Activated CD4-positive, CD25-positive, alpha-beta regulatory T cell (primary cell): ENCODE data around the gene RAX2.

Experiments
- DNase-seq, 4 experiments: peaks; one replicate each; lab custom pipeline; 2025; lab: John Stamatoyannopoulos, UW

Gene RAX2

DNA sequence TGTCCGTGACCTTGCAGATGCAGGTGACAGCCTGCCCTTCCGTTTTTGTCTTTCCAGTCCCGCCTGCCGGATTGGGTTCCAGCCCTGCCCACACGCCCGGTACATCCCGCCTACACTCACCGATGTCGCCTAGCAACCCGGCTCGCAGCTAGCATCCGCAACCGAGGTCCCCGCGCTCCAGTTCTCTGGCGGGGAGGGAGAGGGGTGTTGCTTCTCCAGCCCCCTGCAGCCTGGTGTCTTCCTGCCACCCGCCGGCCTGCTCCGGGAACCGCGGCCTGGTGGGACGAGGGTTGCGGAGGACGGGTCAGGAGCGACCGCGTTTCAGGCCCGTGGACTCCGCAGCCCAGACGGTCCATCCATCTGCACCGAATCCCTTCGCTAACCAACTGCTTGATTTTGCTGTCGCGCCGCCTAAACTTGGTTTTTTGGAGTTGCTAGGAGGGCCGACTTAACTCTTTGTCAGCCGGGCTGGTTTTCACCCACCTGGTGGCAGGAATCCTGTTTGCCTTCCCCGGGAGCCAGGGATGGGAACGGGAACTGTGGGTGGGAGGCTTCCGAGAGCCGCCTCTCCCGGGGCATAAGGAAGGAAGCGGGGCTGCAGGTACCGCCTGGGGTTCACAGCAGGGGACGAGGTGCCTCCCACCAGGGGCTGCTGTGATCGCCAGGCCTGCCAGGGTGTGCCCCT, 29.5 kb upstream of the RAX2 start:
- peak in 2 of 4 experiments; percentile 21 to 23 for DNase-seq

DNA sequence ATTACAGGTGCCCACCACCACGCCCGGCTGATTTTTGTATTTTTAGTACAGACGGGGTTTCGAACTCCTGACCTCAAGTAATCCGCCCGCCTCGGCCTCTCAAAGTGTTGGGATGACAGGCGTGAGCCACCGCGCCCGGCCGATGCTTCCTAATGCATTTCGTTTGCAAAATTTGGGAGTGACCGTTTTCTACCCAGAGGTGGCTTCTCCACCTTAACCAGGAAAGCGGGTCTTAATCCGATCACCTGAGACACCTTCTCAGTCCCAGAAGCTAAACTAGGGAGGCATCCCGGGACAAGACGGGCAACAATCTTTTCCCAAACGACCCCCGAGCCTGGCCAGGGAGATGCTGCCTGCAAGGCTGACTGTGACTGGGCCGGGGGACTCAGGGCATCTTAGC, 29.0 kb upstream of the RAX2 start:
- DNase-seq: no peak

- no peak for DNase-seq
Measured at GRCh38 chr19:3798137-3798536, 26.1 kb upstream of the RAX2 start.

DNA sequence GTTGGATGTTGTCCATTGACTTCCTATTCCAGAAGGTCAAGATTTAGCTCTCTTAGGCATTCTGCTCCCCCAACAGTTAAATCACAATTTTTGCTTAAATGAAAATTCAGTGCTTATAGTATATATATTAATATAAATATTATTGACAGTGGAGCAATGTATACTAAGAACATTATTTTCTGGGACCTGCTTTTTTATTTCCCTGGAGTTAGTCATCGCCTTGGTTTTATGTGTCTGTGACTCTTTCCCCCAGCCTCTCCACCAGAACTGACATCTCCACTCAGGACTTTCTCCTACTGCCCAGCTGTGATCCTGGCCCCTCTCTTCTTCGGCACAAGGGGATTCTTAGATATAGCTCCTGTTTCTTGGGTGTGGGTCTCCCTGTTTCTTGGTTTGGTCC, 24.3 kb upstream of the RAX2 start:
- DNase-seq: no peak

DNA sequence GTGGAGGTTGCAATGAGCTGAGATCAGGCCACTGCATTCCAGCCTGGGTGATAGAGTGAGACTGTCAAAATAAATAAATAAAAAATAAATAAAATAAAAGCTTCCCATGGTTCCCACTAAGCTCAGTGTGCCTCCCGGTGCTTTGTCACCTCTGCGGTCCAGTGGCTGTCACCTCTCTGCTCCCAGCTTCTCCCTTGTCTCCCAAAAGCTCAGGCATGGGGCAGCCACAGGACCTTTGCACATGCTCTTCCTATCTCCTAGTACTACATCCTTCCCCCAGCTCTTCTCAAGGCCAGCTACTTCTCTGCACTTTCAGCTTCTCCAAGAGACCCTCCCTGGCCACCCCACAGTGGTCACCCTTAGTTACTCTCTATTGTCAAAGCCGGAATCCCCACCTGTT, 21.8 kb upstream of the RAX2 start:
- no peak for DNase-seq

- no peak for DNase-seq
Measured at GRCh38 chr19:3792114-3792513, 20.1 kb upstream of the RAX2 start.

GRCh38 chr19:3790941-3791340, 18.9 kb upstream of the RAX2 start:
- no peak for DNase-seq

GRCh38 chr19:3790209-3790734, 18.2 kb upstream of the RAX2 start:
- no peak for DNase-seq

DNA sequence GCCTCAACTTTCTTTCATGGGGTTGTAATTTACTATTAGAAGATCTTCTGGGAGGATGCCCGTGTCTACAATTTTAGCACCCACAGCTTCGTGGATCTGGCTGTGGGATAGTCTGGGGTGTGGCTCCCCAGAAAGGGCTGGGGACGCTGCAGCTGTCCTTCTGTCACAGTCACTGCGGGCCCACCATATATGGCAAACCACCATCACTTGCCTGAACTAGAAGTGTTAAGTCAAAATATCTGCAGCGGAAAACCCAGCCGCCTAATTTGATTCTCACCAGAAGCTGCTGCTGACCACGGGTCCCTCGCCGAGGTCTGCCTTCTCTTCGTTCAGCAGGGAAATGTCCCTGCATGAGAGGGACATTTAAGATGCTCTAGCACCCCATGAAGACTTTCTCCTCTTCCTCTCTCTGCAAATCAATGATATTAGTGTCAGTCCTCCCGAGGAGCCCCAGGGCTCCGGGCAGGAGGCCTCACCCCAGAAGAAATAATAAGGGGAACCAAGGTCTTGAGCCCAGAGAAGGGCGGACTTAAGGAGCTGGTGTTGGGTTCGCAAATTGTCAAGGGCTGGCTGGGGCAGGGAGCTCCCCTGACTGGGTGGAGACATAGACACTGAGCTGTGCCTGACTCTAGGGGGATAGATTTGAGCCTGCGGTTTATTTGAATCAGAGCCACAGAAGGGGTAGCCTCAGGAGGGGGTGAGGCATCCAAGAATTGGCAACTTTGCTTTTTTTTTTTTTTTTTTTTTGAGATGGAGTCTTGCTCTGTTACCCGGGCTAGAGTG, 17.2 kb upstream of the RAX2 start:
- DNase-seq: no peak

- no peak for DNase-seq
Measured at GRCh38 chr19:3785938-3786824, 14.2 kb upstream of the RAX2 start, which contains the start of gene MATK. TSS of gene MATK (minus strand) at chr19:3786381. CDS start at chr19:3785135, 1,246 bp downstream.

- no peak for DNase-seq
Measured at GRCh38 chr19:3785451-3785937, 13.5 kb upstream of the RAX2 start.

DNA sequence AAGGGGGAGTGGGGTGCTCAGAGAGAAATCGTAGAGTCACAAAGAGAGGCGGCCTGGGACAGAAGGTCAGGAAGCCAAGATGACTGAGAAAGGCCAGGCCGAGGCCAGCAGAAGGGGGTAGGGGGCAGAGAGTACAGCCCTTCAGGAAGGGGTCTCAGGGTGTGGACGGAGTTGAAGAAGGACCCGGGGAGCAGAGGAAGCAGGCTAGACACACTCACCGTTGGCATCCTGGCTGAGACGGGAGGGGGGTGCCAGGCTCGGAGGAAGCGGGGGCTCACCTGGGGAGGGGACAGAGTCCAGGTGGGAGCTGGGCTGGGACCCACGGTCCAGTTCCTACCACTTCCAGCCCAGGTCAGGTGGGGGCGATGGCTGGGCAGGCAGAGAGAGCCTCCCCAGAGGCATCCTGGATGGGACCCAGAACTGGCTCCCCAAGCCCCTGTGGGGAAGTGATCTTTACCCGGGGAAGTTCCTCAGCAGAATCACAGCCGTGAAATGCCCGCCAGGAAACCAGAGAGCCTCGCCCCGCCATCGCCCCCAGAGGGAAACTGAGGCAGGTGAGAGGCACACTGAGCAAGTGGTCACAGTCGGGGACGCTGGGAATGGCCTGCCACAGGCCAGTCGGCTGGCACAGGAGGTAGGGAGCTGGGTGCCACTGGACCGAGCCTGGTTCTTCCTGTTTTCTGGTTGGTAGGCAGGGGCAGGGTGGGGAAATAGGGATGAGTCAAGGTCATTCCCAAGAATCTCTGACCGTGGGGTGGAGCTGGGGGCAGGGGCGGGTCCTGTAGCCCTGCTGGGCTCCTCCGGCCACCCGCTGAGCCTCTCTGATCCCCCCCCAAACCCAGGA, 12.8 kb upstream of the RAX2 start:
- DNase-seq: no peak

DNA sequence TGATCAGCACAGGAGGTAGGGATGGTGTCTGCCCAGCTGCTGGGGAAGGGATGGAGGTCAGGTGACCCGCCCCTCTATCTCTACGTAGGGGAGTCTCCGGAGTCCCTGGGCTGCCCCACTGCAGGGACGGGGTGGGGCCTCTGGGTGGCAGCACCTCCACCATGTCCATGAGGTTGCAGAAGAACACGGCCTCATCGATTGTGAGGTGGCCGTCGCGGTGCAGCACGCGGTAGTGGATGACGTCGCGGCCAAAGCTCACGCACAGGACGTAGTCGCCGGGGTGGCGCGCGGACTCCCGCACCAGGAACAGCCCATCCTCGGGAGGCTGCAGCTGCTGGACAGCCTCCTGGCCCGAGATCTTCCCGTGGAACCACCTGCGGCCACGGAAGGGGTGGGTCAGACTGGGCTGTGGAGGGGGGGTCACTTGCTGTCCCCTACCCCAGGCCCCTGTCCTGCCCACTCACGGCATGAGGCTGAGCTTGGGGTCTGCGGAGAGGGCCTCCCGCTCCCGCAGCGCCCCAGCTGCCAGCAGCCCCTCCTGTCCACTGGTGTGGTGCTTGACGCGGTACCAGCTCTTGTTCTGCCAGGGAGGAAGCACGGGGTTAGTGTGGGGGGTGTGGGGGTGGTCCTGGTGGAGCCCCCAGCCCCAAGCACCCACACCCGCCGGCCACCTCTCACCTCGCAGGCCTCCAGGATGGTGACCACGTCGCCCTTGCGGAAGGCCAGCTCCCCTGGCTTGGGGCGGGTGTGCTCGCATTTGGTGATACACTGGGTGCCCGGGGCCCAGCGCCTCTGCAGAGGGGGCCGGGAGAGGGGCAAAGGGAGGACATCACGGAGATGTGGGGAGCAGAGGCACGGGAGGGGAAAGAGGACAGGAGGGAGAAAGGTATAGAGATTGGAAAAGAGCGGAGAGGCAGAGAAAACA, 11.9 kb upstream of the RAX2 start:
- DNase-seq: no peak

DNA sequence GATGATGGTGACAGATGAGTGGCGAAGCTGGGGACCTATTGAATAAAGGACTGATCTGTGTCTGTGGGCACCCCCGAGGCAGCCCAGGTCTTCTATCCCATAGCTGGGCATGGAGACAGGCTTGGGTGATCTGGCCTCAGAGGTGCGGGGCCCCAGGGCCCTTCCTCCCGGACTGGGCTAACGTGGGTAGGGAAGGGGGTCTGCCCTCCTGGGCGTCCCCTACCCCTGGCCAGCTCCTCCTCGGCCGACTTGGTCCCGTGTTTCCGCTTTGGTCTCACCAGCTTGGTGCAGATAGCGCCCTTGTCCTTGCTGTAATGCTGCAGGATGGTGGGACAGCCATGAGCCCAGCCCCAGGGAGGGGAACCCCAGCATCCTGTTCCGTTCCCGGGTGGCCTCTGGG, 10.9 kb upstream of the RAX2 start:
- no peak for DNase-seq

- no peak for DNase-seq
Measured at GRCh38 chr19:3782330-3782729, 10.3 kb upstream of the RAX2 start.

DNA sequence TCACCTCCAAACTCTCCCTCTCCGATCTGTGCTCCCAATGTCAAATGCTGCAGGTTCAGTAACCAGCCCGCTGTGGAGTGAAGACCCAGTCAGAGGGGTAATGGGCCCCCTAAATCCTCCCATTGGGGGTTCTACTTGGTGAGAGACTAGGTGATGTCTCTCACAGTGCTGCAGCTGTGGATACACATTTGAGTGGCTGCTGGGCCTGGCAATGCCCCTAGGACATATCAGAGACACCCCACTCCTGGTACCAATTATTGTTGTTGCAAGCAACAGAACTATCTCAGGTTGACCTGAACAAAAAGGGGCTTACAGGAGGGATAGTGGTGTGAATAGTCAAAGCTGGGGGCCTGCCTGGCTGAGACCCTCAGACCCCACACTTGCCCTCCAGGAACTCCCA, 9.6 kb upstream of the RAX2 start:
- DNase-seq: no peak

GRCh38 chr19:3780786-3781304, 8.8 kb upstream of the RAX2 start:
- DNase-seq: no peak

- DNase-seq: no peak
Measured at GRCh38 chr19:3778899-3779723, 7.1 kb upstream of the RAX2 start.
